ENCODE results near the gene FYN.
"Not testable (repeated sequence)": the region's sequence is repeated elsewhere in the genome, so short reads cannot be mapped to it uniquely, and the experiment has no call there.

The FYN gene

GRCh38 chr6:111849298-111849697, 24.0 kb downstream of the FYN start:
- no peak for DNase-seq

- DNase-seq = no peak
Observed at GRCh38 chr6:111848262-111848812, 24.9 kb downstream of the FYN start.

GRCh38 chr6:111846492-111847409, 26.5 kb downstream of the FYN start:
- DNase-seq = no peak

- DNase-seq = no peak
Observed at GRCh38 chr6:111846066-111846465, 27.2 kb downstream of the FYN start.

- no peak for DNase-seq
Observed at GRCh38 chr6:111845441-111845871, 27.8 kb downstream of the FYN start.

- no peak for DNase-seq
Observed at GRCh38 chr6:111844921-111845320, 28.3 kb downstream of the FYN start.

- no peak for DNase-seq
Observed at GRCh38 chr6:111844376-111844775, 28.9 kb downstream of the FYN start.

- no peak for DNase-seq
Observed at GRCh38 chr6:111843347-111844147, 29.7 kb downstream of the FYN start.

GRCh38 chr6:111842891-111843290, 30.4 kb downstream of the FYN start:
- no peak for DNase-seq

- DNase-seq = no peak
Observed at GRCh38 chr6:111842271-111842822, 30.9 kb downstream of the FYN start.

- no peak for DNase-seq
Observed at GRCh38 chr6:111841822-111842221, 31.4 kb downstream of the FYN start.

- DNase-seq = no peak
Observed at GRCh38 chr6:111840803-111841202, 32.4 kb downstream of the FYN start.

GRCh38 chr6:111838749-111839484, 34.3 kb downstream of the FYN start:
- DNase-seq = no peak

- no peak for DNase-seq
Observed at GRCh38 chr6:111837641-111838500, 35.4 kb downstream of the FYN start.

- DNase-seq = no peak
Observed at GRCh38 chr6:111837007-111837406, 36.2 kb downstream of the FYN start.

GRCh38 chr6:111835807-111836206, 37.4 kb downstream of the FYN start:
- DNase-seq = no peak

GRCh38 chr6:111835398-111835797, 37.9 kb downstream of the FYN start:
- not testable (repeated sequence) for DNase-seq

GRCh38 chr6:111834356-111834755, 38.9 kb downstream of the FYN start:
- DNase-seq = no peak

- DNase-seq = no peak
Observed at GRCh38 chr6:111832833-111833418, 40.3 kb downstream of the FYN start.

- no peak for DNase-seq
Observed at GRCh38 chr6:111831408-111831807, 41.8 kb downstream of the FYN start.

GRCh38 chr6:111829998-111830397, 43.3 kb downstream of the FYN start:
- DNase-seq = no peak
